Middle frontal gyrus (tissue), 1 donor: Measurements from ENCODE around the gene MOSMO.

Experiments
- DNase-seq: peaks from one replicate; pipeline ENCODE4 v3.0.0-alpha.2; 2015; ENCODE audit warnings: low spot score; ENCODE audit errors: extremely low spot score

Gene MOSMO

GRCh38 chr16:22007509-22008214 is at the start of gene MOSMO:
MOSMO (plus strand) TSS chr16:22008111; CDS start chr16:22008302, 191 bp downstream.
- peak; percentile 44 for DNase-seq

GRCh38 chr16:21959050-21959449 is 48.9 kb upstream of the MOSMO start:
- no peak for DNase-seq

- no peak for DNase-seq
Observed at GRCh38 chr16:21962475-21962874, 45.4 kb upstream of the MOSMO start.

- no peak for DNase-seq
Observed at GRCh38 chr16:21963887-21964286, 44.0 kb upstream of the MOSMO start.

- DNase-seq, result no peak
Observed at GRCh38 chr16:21964353-21964752, 43.6 kb upstream of the MOSMO start.

DNA sequence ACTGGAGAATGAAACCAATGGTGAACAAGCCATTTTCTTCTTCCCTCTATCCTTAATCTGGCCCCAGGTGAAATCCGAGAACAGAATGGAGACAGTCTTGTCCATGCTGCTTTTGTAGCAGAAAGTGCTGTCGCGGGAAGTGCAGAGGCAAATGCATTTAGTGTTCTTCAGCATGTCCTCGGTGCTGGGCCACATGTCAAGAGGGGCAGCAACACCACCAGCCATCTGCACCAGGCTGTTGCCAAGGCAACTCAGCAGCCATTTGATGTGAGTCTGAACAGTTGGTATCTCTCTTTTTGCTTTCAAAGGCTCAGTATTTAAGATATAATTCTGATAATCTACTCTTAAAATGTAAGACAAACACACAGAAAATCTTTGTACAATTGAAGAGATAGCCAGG is 36.1 kb upstream of the MOSMO start:
- no peak for DNase-seq

- no peak for DNase-seq
Observed at GRCh38 chr16:21973945-21974344, 34.0 kb upstream of the MOSMO start.

DNA sequence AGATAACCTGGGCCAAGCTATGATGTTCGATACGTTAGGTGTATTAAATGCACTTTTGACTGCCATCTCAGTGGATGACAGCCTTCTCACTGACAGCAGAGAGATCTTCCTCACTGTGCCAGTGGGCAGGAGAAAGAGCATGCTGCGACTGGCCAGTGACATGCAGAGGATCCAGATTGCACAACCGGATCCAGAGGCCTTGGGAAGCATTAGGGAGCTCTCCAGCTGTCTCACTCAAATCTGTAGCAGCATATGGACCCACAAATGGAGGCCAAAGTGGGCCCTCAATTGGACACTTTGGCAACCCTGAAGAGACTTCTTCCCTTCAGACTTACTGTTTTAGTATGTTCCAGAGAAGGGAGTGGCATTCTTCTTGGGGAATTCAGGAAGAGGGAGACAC is 27.9 kb upstream of the MOSMO start:
- no peak for DNase-seq

DNA sequence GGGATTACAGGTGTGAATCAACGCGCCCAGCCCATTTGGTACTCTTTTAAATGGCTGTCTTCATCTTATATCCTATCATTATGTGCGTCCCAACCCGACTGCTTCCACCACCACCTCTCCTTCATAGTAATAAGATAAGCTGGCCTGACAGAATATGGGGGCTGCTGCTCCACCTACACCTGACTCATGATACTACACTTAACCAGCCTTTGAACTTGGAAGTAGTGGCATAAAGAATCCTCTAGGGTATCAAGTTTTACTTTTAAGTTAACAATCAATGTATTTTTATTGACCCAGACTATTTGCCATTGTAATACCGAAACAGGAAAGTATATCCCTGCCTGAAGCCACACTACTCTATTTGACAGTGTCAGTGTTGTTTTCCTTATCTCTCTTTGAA is 25.8 kb upstream of the MOSMO start:
- no peak for DNase-seq

DNA sequence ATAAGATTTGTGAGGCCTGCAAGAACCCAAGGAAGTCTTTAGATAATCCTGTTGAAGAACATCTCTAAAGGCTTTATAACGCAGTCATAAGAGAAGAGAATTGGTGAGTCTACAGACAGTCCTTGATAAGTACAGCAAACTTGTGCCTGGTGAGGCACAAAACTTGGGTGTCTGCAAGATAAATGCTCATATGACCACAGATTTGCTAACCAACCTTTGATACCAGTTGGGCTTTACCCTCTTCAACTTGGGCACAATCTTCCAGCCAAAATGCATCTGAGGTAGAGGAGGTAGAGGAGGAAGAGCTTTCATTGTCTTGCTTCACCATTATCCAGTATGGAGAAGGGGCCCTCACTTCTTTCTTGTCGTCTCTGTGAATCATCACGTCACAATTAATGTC is 23.8 kb upstream of the MOSMO start:
- no peak for DNase-seq

- DNase-seq, result no peak
Observed at GRCh38 chr16:21985524-21985923, 22.4 kb upstream of the MOSMO start.

DNA sequence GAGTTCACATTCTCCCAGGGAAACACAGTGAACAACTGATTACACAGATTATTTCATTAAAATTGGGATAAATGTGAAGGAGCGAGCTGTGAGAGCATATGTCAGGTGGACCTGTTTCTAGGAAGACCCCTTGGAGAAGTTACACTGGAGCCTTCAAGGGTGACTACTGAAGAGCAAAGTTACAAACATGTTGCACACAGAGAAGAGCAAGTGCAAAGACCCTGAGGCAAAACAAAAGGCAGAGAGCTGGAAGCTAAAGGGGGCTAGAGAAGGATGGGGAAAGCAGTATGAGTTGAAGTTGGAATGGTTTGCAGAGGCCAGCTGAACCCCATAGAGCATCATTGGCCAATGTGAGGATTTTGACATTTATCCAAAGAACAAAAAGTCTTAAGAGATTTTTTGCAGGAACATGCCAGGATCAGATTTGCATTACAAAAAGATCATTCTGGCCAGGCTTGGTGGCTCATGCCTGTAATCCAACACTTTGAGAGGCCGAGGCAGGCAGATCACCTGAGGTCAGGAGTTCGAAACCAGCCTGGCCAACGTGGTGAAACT is 21.1 kb upstream of the MOSMO start:
- no peak for DNase-seq

GRCh38 chr16:21987498-21987897 is 20.4 kb upstream of the MOSMO start:
- DNase-seq, result no peak

DNA sequence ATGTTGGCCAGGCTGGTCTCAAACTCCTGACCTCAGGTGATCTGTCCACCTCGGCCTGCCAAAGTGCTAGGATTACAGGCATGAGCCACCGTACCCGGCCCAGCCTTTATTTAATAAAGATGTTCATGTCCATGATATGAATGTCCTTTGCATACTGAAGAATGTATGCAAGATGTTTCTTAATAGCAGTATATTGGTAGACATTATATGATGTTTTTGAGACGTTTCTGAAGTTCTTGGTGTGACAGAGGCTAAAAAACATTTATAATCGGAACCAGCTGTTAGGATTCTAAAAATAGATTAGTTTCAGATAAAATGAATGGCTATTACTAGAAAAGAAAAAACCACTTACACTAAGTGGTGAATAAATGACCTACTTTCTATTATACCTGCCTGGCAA is 18.8 kb upstream of the MOSMO start:
- no peak for DNase-seq

GRCh38 chr16:21989751-21990150 is 18.2 kb upstream of the MOSMO start:
- DNase-seq, result no peak

DNA sequence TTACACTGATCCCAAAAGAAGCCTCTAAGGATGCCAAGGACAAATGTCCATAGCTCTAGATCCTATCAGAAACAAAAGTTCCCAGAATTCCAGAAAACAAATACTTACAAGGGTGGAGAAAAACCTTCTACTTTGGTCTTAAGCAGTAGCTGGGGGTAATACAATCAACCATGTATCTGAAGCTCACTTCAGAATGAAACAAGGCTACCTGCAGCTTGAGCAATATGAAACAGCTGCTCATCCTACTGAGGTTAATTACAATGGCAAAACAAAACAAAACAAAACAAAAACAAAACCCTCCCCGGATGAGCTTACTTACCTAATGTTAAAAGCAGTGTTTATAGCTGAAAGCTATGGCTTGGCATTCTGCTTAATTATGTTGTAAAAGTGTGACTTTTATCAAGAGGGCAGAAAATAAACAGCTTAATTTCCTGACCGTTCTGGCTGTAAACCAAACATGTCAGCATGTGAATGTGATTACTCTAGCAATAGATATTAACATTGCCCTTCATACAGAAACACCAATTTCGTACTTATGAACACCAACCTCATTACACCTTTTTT is 17.4 kb upstream of the MOSMO start:
- DNase-seq, result no peak

DNA sequence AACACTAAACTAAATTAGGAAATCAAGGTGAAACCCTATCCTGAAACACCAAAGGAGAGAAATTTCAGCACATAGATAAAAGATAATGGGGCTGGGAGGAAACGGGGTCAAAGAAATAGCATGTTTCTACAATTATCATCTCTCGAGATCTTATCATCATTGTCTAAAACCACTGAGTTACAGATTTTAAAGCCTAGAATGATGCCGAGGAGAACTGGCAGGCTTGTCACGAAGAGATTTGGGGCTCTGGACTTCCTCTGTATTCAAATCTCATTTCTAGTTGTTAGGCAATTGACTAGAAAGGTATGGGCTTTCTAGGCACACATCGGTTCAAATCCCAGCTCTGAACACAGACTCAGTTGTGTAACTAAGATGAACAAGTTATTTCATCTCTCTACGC is 16.3 kb upstream of the MOSMO start:
- DNase-seq, result no peak

DNA sequence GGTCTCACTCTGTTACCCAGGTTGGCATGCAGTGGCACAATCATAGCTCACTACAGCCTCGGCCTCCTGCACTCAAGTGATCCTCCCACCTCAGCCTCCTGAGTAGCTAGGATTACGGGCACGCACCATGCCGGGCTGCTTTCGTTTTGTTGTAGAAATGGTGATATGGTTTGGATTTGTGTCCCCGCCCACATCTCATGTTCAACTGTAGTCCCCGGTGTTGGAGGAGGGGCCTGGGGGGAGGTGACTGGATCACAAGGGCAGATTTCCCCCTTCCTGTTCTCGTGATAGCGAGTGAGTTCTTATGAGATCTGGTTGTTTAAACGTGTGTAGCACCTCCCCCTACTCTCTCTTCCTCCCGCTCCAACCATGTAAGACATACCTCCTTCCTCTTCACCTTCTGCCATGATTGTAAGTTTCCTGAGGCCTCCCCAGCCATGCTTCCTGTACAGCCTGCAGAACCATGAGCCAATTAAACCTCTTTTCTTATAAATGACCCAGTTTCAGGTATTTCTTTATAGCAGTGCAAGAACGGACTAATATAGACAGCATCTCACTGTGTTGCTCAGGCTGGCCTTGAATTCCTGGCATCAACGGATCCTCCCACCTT is 12.9 kb upstream of the MOSMO start:
- DNase-seq, result no peak

GRCh38 chr16:21996923-21997696 is 10.8 kb upstream of the MOSMO start:
- DNase-seq, result no peak

GRCh38 chr16:21997697-21998480 is 10.0 kb upstream of the MOSMO start:
- no peak for DNase-seq

DNA sequence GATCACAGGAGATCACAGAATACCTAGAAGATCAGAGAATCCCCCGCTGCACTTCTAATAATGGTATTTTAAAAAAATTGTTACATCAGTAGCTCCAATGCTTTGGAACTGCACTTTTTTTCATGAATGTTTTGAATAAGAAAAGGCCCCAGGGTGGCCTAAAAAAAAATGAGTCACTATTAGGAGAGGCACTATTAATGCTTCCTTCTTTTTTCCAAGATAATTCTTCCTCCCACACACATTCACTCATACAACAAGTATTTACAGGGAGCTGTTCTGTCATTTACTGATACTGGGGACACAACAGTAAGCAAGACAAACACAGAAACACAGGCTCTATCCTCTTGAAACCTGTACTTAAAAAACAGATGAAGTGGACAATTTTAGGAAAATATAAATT is 6.3 kb upstream of the MOSMO start:
- no peak for DNase-seq
